BLaER1 treated with 17β-estradiol and CSF1 and Interleukin-3, amounts not matched to agents 10 nM and 100 nM (cell line): Measurements from ENCODE around the gene WNT9B.
"Not testable (repeated sequence)": the region's sequence is repeated elsewhere in the genome, so short reads cannot be mapped to it uniquely, and the experiment has no call there.

Source experiments
- H3K27ac ChIP-seq, 11 experiments: shearing (Covaris generic); formaldehyde crosslinking; 2 replicates each; pipeline ENCODE4 v1.8.1; 2022
- H3K27me3 ChIP-seq, 11 experiments: shearing (Covaris generic); formaldehyde crosslinking; 2 replicates each; pipeline ENCODE4 v1.8.1; 2022
- H3K36me3 ChIP-seq, 11 experiments: shearing (Covaris generic); formaldehyde crosslinking; 2 replicates each; pipeline ENCODE4 v1.8.1; 2022
- H3K4me1 ChIP-seq, 10 experiments: shearing (Covaris generic); formaldehyde crosslinking; 2 replicates each; pipeline ENCODE4 v1.8.1; 2022
- H3K4me2 ChIP-seq, 11 experiments: shearing (Covaris generic); formaldehyde crosslinking; 2 replicates each; pipeline ENCODE4 v1.8.1; 2022
- H3K4me3 ChIP-seq, 10 experiments: shearing (Covaris generic); formaldehyde crosslinking; 2 replicates each; pipeline ENCODE4 v1.8.1; 2022
- H3K9ac ChIP-seq, 11 experiments: shearing (Covaris generic); formaldehyde crosslinking; 2 replicates each; pipeline ENCODE4 v1.8.1; 2022
- H3K9me3 ChIP-seq, 11 experiments: shearing (Covaris generic); formaldehyde crosslinking; replicated peaks in 1 of 11; 2 replicates each; pipeline ENCODE4 v1.8.1; 2022
- H4K20me1 ChIP-seq, 11 experiments: shearing (Covaris generic); formaldehyde crosslinking; 2 replicates each; pipeline ENCODE4 v1.8.1; 2022
- Cebpa-rat ChIP-seq, 11 experiments: shearing (Covaris generic); IDR thresholded peaks; 2 replicates each; pipeline ENCODE4 v1.8.1; 2022

WNT9B gene

GRCh38 chr17:46831573-46832330, 19.6 kb upstream of the WNT9B start:
- no peak overlapping the region for H3K4me2 ChIP-seq
- no peak for TF ChIP-seq Cebpa-rat (IDR thresholded peaks at IDR 0.05)
- no peaks in the 10 kb centered on the region for H3K27me3 ChIP-seq
- no peak overlapping the region for H3K4me3 ChIP-seq
- H3K9me3 ChIP-seq = no peaks in the 10 kb centered on the region
- H3K36me3 ChIP-seq = no peaks in the 10 kb centered on the region
- H3K4me1 ChIP-seq = peaks cover 0 to 8% (median 0%) of the 10 kb centered on the region in 10 experiments; a peak in 3 of 20 replicates
- no peak overlapping the region for H3K9ac ChIP-seq
- no peak overlapping the region for H3K27ac ChIP-seq
- no peaks in the 10 kb centered on the region; a peak in 1 of 22 replicates for H4K20me1 ChIP-seq

GRCh38 chr17:46832331-46832821, 19.0 kb upstream of the WNT9B start:
- H3K27ac ChIP-seq = no peak overlapping the region
- no peaks in the 10 kb centered on the region for H3K27me3 ChIP-seq
- no peaks in the 10 kb centered on the region for H3K36me3 ChIP-seq
- no peaks in the 10 kb centered on the region for H3K9me3 ChIP-seq
- H3K9ac ChIP-seq = no peak overlapping the region
- H3K4me1 ChIP-seq = peaks cover 0 to 8% (median 0%) of the 10 kb centered on the region in 10 experiments; a peak in 3 of 20 replicates
- H3K4me2 ChIP-seq = no peak overlapping the region
- TF ChIP-seq Cebpa-rat (IDR thresholded peaks at IDR 0.05) = no peak
- no peaks in the 10 kb centered on the region; a peak in 1 of 22 replicates for H4K20me1 ChIP-seq
- no peak overlapping the region for H3K4me3 ChIP-seq

GRCh38 chr17:46832945-46833839, 18.2 kb upstream of the WNT9B start:
- no peak overlapping the region for H3K4me3 ChIP-seq
- H3K4me2 ChIP-seq = no peak overlapping the region
- no peaks in the 10 kb centered on the region for H3K36me3 ChIP-seq
- H3K9me3 ChIP-seq = no peaks in the 10 kb centered on the region
- peaks cover 0 to 8% (median 0%) of the 10 kb centered on the region in 10 experiments; a peak in 3 of 20 replicates for H3K4me1 ChIP-seq
- no peak overlapping the region for H3K9ac ChIP-seq
- H3K27ac ChIP-seq = no peak overlapping the region
- TF ChIP-seq Cebpa-rat (IDR thresholded peaks at IDR 0.05) = no peak
- H3K27me3 ChIP-seq = no peaks in the 10 kb centered on the region
- no peaks in the 10 kb centered on the region; a peak in 1 of 22 replicates for H4K20me1 ChIP-seq

- no peak for TF ChIP-seq Cebpa-rat (IDR thresholded peaks at IDR 0.05)
- Histone ChIP-seq H3K27ac (no peak overlapping the region), H3K4me1 (peaks cover 0 to 8% (median 0%) of the 10 kb centered on the region in 10 experiments; a peak in 3 of 20 replicates), H3K4me3 (no peak overlapping the region), H3K27me3 (no peaks in the 10 kb centered on the region), H3K9ac (no peak overlapping the region), H3K4me2 (no peak overlapping the region), H3K9me3 (no peaks in the 10 kb centered on the region), H3K36me3 (no peaks in the 10 kb centered on the region), H4K20me1 (no peaks in the 10 kb centered on the region; a peak in 1 of 22 replicates)
Observed at GRCh38 chr17:46833840-46834208, 17.6 kb upstream of the WNT9B start.

- Histone ChIP-seq H3K27me3 (no peaks in the 10 kb centered on the region), H3K4me3 (no peak overlapping the region), H3K9ac (no peak overlapping the region), H3K27ac (no peak overlapping the region), H3K4me2 (no peak overlapping the region), H3K36me3 (no peaks in the 10 kb centered on the region), H3K4me1 (peaks cover 0 to 8% (median 0%) of the 10 kb centered on the region in 10 experiments; a peak in 3 of 20 replicates), H3K9me3 (no peaks in the 10 kb centered on the region), H4K20me1 (no peaks in the 10 kb centered on the region; a peak in 1 of 22 replicates)
- no peak for TF ChIP-seq Cebpa-rat (IDR thresholded peaks at IDR 0.05)
Observed at GRCh38 chr17:46834846-46835245, 16.5 kb upstream of the WNT9B start.

GRCh38 chr17:46836500-46836899, 14.9 kb upstream of the WNT9B start:
- no peak for TF ChIP-seq Cebpa-rat (IDR thresholded peaks at IDR 0.05)
- no peak overlapping the region for H3K27ac ChIP-seq
- no peaks in the 10 kb centered on the region for H3K36me3 ChIP-seq
- H3K27me3 ChIP-seq = peaks cover 0 to 7% (median 5%) of the 10 kb centered on the region in 11 experiments; a peak in 8 of 22 replicates
- no peaks in the 10 kb centered on the region for H3K4me1 ChIP-seq
- H3K4me2 ChIP-seq = no peak overlapping the region
- no peaks in the 10 kb centered on the region; a peak in 1 of 22 replicates for H4K20me1 ChIP-seq
- H3K4me3 ChIP-seq = no peak overlapping the region
- no peak overlapping the region for H3K9ac ChIP-seq
- peaks cover 0 to 9% (median 8%) of the 10 kb centered on the region in 11 experiments; a peak in 15 of 22 replicates for H3K9me3 ChIP-seq

GRCh38 chr17:46837521-46837920, 13.9 kb upstream of the WNT9B start:
- no peaks in the 10 kb centered on the region; a peak in 1 of 22 replicates for H4K20me1 ChIP-seq
- H3K27me3 ChIP-seq = peaks cover 0 to 15% (median 9%) of the 10 kb centered on the region in 11 experiments; a peak in 9 of 22 replicates
- no peaks in the 10 kb centered on the region for H3K4me1 ChIP-seq
- no peak for TF ChIP-seq Cebpa-rat (IDR thresholded peaks at IDR 0.05)
- H3K4me2 ChIP-seq = no peak overlapping the region
- no peak overlapping the region for H3K9ac ChIP-seq
- no peaks in the 10 kb centered on the region for H3K36me3 ChIP-seq
- H3K4me3 ChIP-seq = no peak overlapping the region
- H3K27ac ChIP-seq = no peak overlapping the region
- H3K9me3 ChIP-seq = peaks cover 0 to 19% (median 18%) of the 10 kb centered on the region in 11 experiments; a peak in 19 of 22 replicates

- Histone ChIP-seq H4K20me1 (no peaks in the 10 kb centered on the region; a peak in 1 of 22 replicates), H3K4me2 (no peak overlapping the region), H3K27ac (no peak overlapping the region), H3K36me3 (no peaks in the 10 kb centered on the region), H3K4me3 (no peak overlapping the region), H3K9ac (no peak overlapping the region), H3K4me1 (peaks cover 0 to 5% (median 4%) of the 10 kb centered on the region in 10 experiments; a peak in 15 of 20 replicates), H3K27me3 (peaks cover 0 to 15% (median 9%) of the 10 kb centered on the region in 11 experiments; a peak in 9 of 22 replicates), H3K9me3 (peaks cover 7 to 30% (median 28%) of the 10 kb centered on the region in 11 experiments)
- no peak for TF ChIP-seq Cebpa-rat (IDR thresholded peaks at IDR 0.05)
Observed at GRCh38 chr17:46839211-46839610, 12.2 kb upstream of the WNT9B start.

- Histone ChIP-seq H3K27me3 (peaks cover 0 to 15% (median 9%) of the 10 kb centered on the region in 11 experiments; a peak in 9 of 22 replicates), H3K4me1 (peaks cover 5 to 19% (median 17%) of the 10 kb centered on the region in 10 experiments; a peak in 18 of 20 replicates), H3K9me3 (peaks cover 7 to 30% (median 28%) of the 10 kb centered on the region in 11 experiments)
- not testable (repeated sequence) for H4K20me1 ChIP-seq, H3K27ac ChIP-seq, H3K36me3 ChIP-seq, H3K9ac ChIP-seq, H3K4me2 ChIP-seq, H3K4me3 ChIP-seq
Observed at GRCh38 chr17:46840596-46840995, 10.8 kb upstream of the WNT9B start.
